Immature natural killer cell (primary cell): ENCODE results near the gene FGF19. TPM values are rescaled to one million over a fixed set of nuclear protein-coding genes. Genes with fewer than 3 reads are reported as not detected.

Experiments
- DNase-seq, 3 donors: peaks; one replicate each; pipeline ENCODE4 v3.0.0; 2022; ENCODE audit warnings: mixed read lengths in 1 of 3
- H3K27ac Mint-ChIP-seq, 6 donors: one replicate each; pipeline ENCODE4 v1.8.0; 2020; ENCODE audit warnings: mixed read lengths in 6 of 6, mild to moderate bottlenecking in 5 of 6, inconsistent platforms in 4 of 6, moderate library complexity in 3 of 6
- H3K27me3 Mint-ChIP-seq, 3 donors: one replicate each; pipeline ENCODE4 v1.8.0; 2020 to 2021; ENCODE audit warnings: low read depth in 3 of 3, mild to moderate bottlenecking in 3 of 3, mixed read lengths in 3 of 3, moderate library complexity in 3 of 3, inconsistent platforms in 1 of 3
- H3K36me3 Mint-ChIP-seq, 3 donors: one replicate each; pipeline ENCODE4 v1.8.0; 2020; ENCODE audit warnings: mixed read lengths in 3 of 3, inconsistent platforms in 2 of 3, mild to moderate bottlenecking in 2 of 3
- H3K4me1 Mint-ChIP-seq, 2 donors: one replicate each; pipeline ENCODE4 v1.8.0; 2020; ENCODE audit warnings: inconsistent platforms in 2 of 2, mild to moderate bottlenecking in 2 of 2, mixed read lengths in 2 of 2, moderate library complexity in 1 of 2
- H3K4me3 Mint-ChIP-seq, 5 donors: one replicate each; pipeline ENCODE4 v1.8.0; 2020; ENCODE audit warnings: mild to moderate bottlenecking in 5 of 5, mixed read lengths in 5 of 5, inconsistent platforms in 3 of 5, moderate library complexity in 3 of 5
- H3K9me3 Mint-ChIP-seq, 6 donors: one replicate each; pipeline ENCODE4 v1.8.0; 2020; ENCODE audit warnings: mild to moderate bottlenecking in 6 of 6, mixed read lengths in 6 of 6, inconsistent platforms in 4 of 6, moderate library complexity in 3 of 6
- polyA plus RNA-seq, 3 donors: library from polyadenylated mRNA; unstranded; fragments of 300-500 nt; fragmentation: Illumina TruSeq; gene quantifications; one replicate each; pipeline ENCODE4 v1.2.3, GENCODE V29; 2021

FGF19 gene
- polyA plus RNA-seq, 3 donors from 2014 or later, result not detected

GRCh38 chr11:69648679-69649575 is 54.9 kb downstream of the FGF19 start:
- Mint-ChIP-seq H3K9me3 (no peaks in the 10 kb centered on the region), H3K4me3 (no peak overlapping the region), H3K4me1 (no peaks in the 10 kb centered on the region), H3K27me3 (peaks cover 0 to 5% (median 0%) of the 10 kb centered on the region in 3 donors), H3K27ac (no peak overlapping the region), H3K36me3 (peaks cover 0 to 3% (median 0%) of the 10 kb centered on the region in 3 donors)
- DNase-seq, result no peak

Other genes starting within 250 kb of the FGF19 start
- not detected for gene LINC01488, start 222.4 kb downstream of the FGF19 start, polyA plus RNA-seq
- 1 to 10 TPM in 1 of 3 donors, under 1 TPM in 1, not detected in 1; 0.85 to 1.3 TPM for gene CCND1, start 62.9 kb downstream of the FGF19 start, polyA plus RNA-seq
- 10 to 100 TPM in 2 of 3 donors, 1 to 10 TPM in 1; 7.2 to 13.1 (median 12.3) TPM for gene LTO1, start 28.7 kb downstream of the FGF19 start, polyA plus RNA-seq
- gene FGF4, start 71.3 kb upstream of the FGF19 start, polyA plus RNA-seq, result not detected
- gene FGF3, start 115.4 kb upstream of the FGF19 start, polyA plus RNA-seq, result not detected